ENCODE data around the gene MRPS25. TPM values are rescaled to one million over a fixed set of nuclear protein-coding genes. Genes with fewer than 3 reads are reported as not detected.
A peak's percentile ranks its signal among the peaks of the same experiment; 100 is the strongest.

The MRPS25 gene
- total RNA-seq, result 100 to 1,000 TPM in 2 of 4 donors, 10 to 100 TPM in 2; 47.5 to 209 (median 117) TPM

- Histone ChIP-seq H3K27ac (peak within 1 kb of the TSS; percentile 83 to 86 (median 86)), H3K27me3 (no peaks in the 10 kb centered on the region), H3K4me3 (peak within 1 kb of the TSS; percentile 67 to 89 (median 82)), H3K4me1 (peaks cover 12 to 17% (median 14%) of the 10 kb centered on the region in 4 donors), H3K9me3 (no peaks in the 10 kb centered on the region), H3K36me3 (no peaks in the 10 kb centered on the region)
- WGBS, 2 donors (ENCODE audit: low coverage in 1 of 2), result 0% methylated on average over 56 of the region's 69 CpGs; no CpG with 5 or more reads in 1 of the 2 donors
- TF ChIP-seq CTCF (IDR thresholded peaks at IDR 0.05) (no peak), POLR2AphosphoS5 (IDR thresholded peaks at IDR 0.05) (peak; percentile 94 to 98 (median 94)), POLR2A (IDR thresholded peaks at IDR 0.05) (peak; percentile 91)
- intact Hi-C loops (cut with DNase I; ENCODE audit: low total_unique reads), result loop anchor here (10.0 kb wide), 1 partner anchor 120 kb away; the partner anchor contains the start of gene NR2C2
- DNase-seq, result peak; percentile 92
- in situ Hi-C loops (cut with MboI; ENCODE audit: low pct_ligation_motif_present in 1 of 4, low pct_unique_long_range_greater_than_20kb in 1 of 4, low sequenced_read_pairs in 3 of 4), result loop anchor here in 2 of 4 donors (25.0 kb wide), 1 partner anchor 403 kb away; the partner anchor contains the start of gene CCDC174 (in 2 of the 2)
Measured at GRCh38 chr3:15064835-15065549, at the start of gene MRPS25. MRPS25 (minus strand) TSS chr3:15065315; CDS start chr3:15065194, 121 bp downstream.

GRCh38 chr3:15113884-15114283, 48.8 kb upstream of the MRPS25 start:
- 70 to 81% methylated on average over 3 of the region's 3 CpGs for WGBS, 2 donors (ENCODE audit: low coverage in 1 of 2)

GRCh38 chr3:15113471-15113870, 48.4 kb upstream of the MRPS25 start:
- intact Hi-C loops (cut with DNase I; ENCODE audit: low total_unique reads), result no loop called here
- H3K27me3 ChIP-seq, result no peaks in the 10 kb centered on the region
- 50% methylated on average over 6 of the region's 6 CpGs; no CpG with 5 or more reads in 1 of the 2 donors for WGBS, 2 donors (ENCODE audit: low coverage in 1 of 2)
- no peak for DNase-seq
- H3K4me3 ChIP-seq, result no peak overlapping the region
- H3K9me3 ChIP-seq, result no peaks in the 10 kb centered on the region
- H3K4me1 ChIP-seq, result no peaks in the 10 kb centered on the region
- no peak overlapping the region for H3K27ac ChIP-seq
- in situ Hi-C loops (cut with MboI; ENCODE audit: low pct_ligation_motif_present in 1 of 4, low pct_unique_long_range_greater_than_20kb in 1 of 4, low sequenced_read_pairs in 3 of 4), result loop anchor here in 2 of 4 donors (25.0 kb wide), 2 partner anchors 299 to 449 kb away; no protein-coding TSS in a partner anchor
- H3K36me3 ChIP-seq, result no peaks in the 10 kb centered on the region
- TF ChIP-seq POLR2AphosphoS5 (IDR thresholded peaks at IDR 0.05), result no peak
- no peak for TF ChIP-seq POLR2A (IDR thresholded peaks at IDR 0.05)
- no peak for TF ChIP-seq CTCF (IDR thresholded peaks at IDR 0.05)
- TF ChIP-seq EP300 (IDR thresholded peaks at IDR 0.05; ENCODE audit: low read depth), result no peak

More at GRCh38 chr3:15113884-15114283, 48.8 kb upstream of the MRPS25 start:
- in situ Hi-C loops (cut with MboI; ENCODE audit: low pct_ligation_motif_present in 1 of 4, low pct_unique_long_range_greater_than_20kb in 1 of 4, low sequenced_read_pairs in 3 of 4), result loop anchor here in 2 of 4 donors (25.0 kb wide), 2 partner anchors 298 to 448 kb away; no protein-coding TSS in a partner anchor
- Histone ChIP-seq H3K27ac (no peak overlapping the region), H3K9me3 (no peaks in the 10 kb centered on the region), H3K27me3 (peaks cover 3% of the 10 kb centered on the region), H3K4me1 (no peaks in the 10 kb centered on the region), H3K36me3 (no peaks in the 10 kb centered on the region), H3K4me3 (no peak overlapping the region)
- TF ChIP-seq EP300 (IDR thresholded peaks at IDR 0.05; ENCODE audit: low read depth), result no peak
- TF ChIP-seq CTCF (IDR thresholded peaks at IDR 0.05), result no peak
- DNase-seq, result no peak
- intact Hi-C loops (cut with DNase I; ENCODE audit: low total_unique reads), result no loop called here

GRCh38 chr3:15112011-15112410, 46.9 kb upstream of the MRPS25 start:
- Histone ChIP-seq H3K9me3 (no peaks in the 10 kb centered on the region), H3K36me3 (no peaks in the 10 kb centered on the region), H3K4me3 (no peak overlapping the region), H3K27me3 (no peaks in the 10 kb centered on the region), H3K27ac (no peak overlapping the region), H3K4me1 (peaks cover 0 to 6% (median 1%) of the 10 kb centered on the region in 4 donors)
- in situ Hi-C loops (cut with MboI; ENCODE audit: low pct_ligation_motif_present in 1 of 4, low pct_unique_long_range_greater_than_20kb in 1 of 4, low sequenced_read_pairs in 3 of 4) (loop anchor here in 2 of 4 donors (25.0 kb wide), 2 partner anchors 300 to 450 kb away; no protein-coding TSS in a partner anchor), intact Hi-C loops (cut with DNase I; ENCODE audit: low total_unique reads) (no loop called here)
- TF ChIP-seq POLR2A (IDR thresholded peaks at IDR 0.05), result no peak
- no peak for TF ChIP-seq POLR2AphosphoS5 (IDR thresholded peaks at IDR 0.05)
- no peak for TF ChIP-seq EP300 (IDR thresholded peaks at IDR 0.05; ENCODE audit: low read depth)
- TF ChIP-seq CTCF (IDR thresholded peaks at IDR 0.05), result no peak
- 71 to 85% methylated on average over 1 to 3 of the region's 3 CpGs for WGBS, 2 donors (ENCODE audit: low coverage in 1 of 2)
- no peak for DNase-seq
